Adipocyte (in vitro differentiated cells): ENCODE results near the gene GMCL2.
"Not testable (repeated sequence)": the region's sequence is repeated elsewhere in the genome, so short reads cannot be mapped to it uniquely, and the experiment has no call there.

Experiments used
- DNase-seq: peaks from one replicate; pipeline ENCODE4 v3.0.0-alpha.2; 2015; ENCODE audit warnings: low read depth
- H3K27me3 ChIP-seq: replicated peaks from 2 replicates; pipeline ENCODE4 v1.7.0; 2013; ENCODE audit warnings: mild to moderate bottlenecking, low read length, moderate library complexity; ENCODE audit not compliant: control insufficient read depth, insufficient read depth
- H3K36me3 ChIP-seq: 2 replicates; pipeline ENCODE4 v1.7.0; 2013; ENCODE audit warnings: low read length, mild to moderate bottlenecking, moderate library complexity; ENCODE audit not compliant: control insufficient read depth, insufficient read depth, severe bottlenecking
- H3K4me1 ChIP-seq: 2 replicates; pipeline ENCODE4 v1.7.0; 2013; ENCODE audit warnings: mild to moderate bottlenecking, low read length, moderate library complexity; ENCODE audit not compliant: control insufficient read depth, insufficient read depth
- H3K4me3 ChIP-seq: 2 replicates; pipeline ENCODE4 v1.7.0; 2013; ENCODE audit warnings: mild to moderate bottlenecking, low read length, moderate library complexity
- H3K9ac ChIP-seq: 2 replicates; pipeline ENCODE4 v1.7.0; 2013; ENCODE audit warnings: mild to moderate bottlenecking, low read length, moderate library complexity
- H3K9me3 ChIP-seq: 2 replicates; pipeline ENCODE4 v1.7.0; 2013; ENCODE audit warnings: mild to moderate bottlenecking, low read length, moderate library complexity; ENCODE audit not compliant: control insufficient read depth

GMCL2 gene

GRCh38 chr5:178230879-178231538 lies 43.8 kb upstream of the GMCL2 start:
- Histone ChIP-seq H3K9ac (peak overlapping the region; percentile 96), H3K9me3 (no peaks in the 10 kb centered on the region), H3K4me3 (peak overlapping the region; percentile 91), H3K27me3 (no peaks in the 10 kb centered on the region), H3K4me1 (peaks cover 45% of the 10 kb centered on the region), H3K36me3 (peaks cover 34% of the 10 kb centered on the region)
- DNase-seq: peak; percentile 40

GRCh38 chr5:178229861-178230260 lies 42.7 kb upstream of the GMCL2 start:
- Histone ChIP-seq H3K27me3 (no peaks in the 10 kb centered on the region), H3K9me3 (no peaks in the 10 kb centered on the region), H3K4me3 (peak overlapping the region; percentile 91), H3K4me1 (peaks cover 45% of the 10 kb centered on the region), H3K9ac (peak overlapping the region; percentile 16), H3K36me3 (peaks cover 34% of the 10 kb centered on the region)
- DNase-seq: no peak

GRCh38 chr5:178229111-178229510 lies 41.9 kb upstream of the GMCL2 start:
- not testable (repeated sequence) for H3K27me3 ChIP-seq, H3K9me3 ChIP-seq, H3K9ac ChIP-seq

GRCh38 chr5:178228609-178229008 lies 41.4 kb upstream of the GMCL2 start:
- Histone ChIP-seq H3K4me3 (no peak overlapping the region), H3K9me3 (no peaks in the 10 kb centered on the region), H3K4me1 (peaks cover 45% of the 10 kb centered on the region), H3K27me3 (no peaks in the 10 kb centered on the region), H3K36me3 (peaks cover 42% of the 10 kb centered on the region), H3K9ac (no peak overlapping the region)
- DNase-seq: no peak

More at GRCh38 chr5:178229111-178229510, 41.9 kb upstream of the GMCL2 start:
- H3K36me3 ChIP-seq: peaks cover 40% of the 10 kb centered on the region
- H3K4me1 ChIP-seq: peaks cover 45% of the 10 kb centered on the region
- H3K4me3 ChIP-seq, DNase-seq: not testable (repeated sequence)

- no peak overlapping the region for H3K9ac ChIP-seq
- peaks cover 42% of the 10 kb centered on the region for H3K36me3 ChIP-seq
- no peaks in the 10 kb centered on the region for H3K9me3 ChIP-seq
- H3K4me1 ChIP-seq: peaks cover 43% of the 10 kb centered on the region
- DNase-seq: no peak
- H3K27me3 ChIP-seq: no peaks in the 10 kb centered on the region
- no peak overlapping the region for H3K4me3 ChIP-seq
These were observed 40.8 kb upstream of the GMCL2 start for GRCh38 chr5:178227929-178228328.

- H3K36me3 ChIP-seq: peaks cover 48% of the 10 kb centered on the region
- H3K4me3 ChIP-seq: no peak overlapping the region
- H3K9me3 ChIP-seq: no peaks in the 10 kb centered on the region
- H3K27me3 ChIP-seq: no peaks in the 10 kb centered on the region
- H3K4me1 ChIP-seq: peaks cover 40% of the 10 kb centered on the region
- DNase-seq: no peak
- H3K9ac ChIP-seq: no peak overlapping the region
These were observed 40.0 kb upstream of the GMCL2 start for GRCh38 chr5:178227138-178227659.

GRCh38 chr5:178225174-178225573 lies 38.0 kb upstream of the GMCL2 start:
- Histone ChIP-seq H3K9me3 (no peaks in the 10 kb centered on the region), H3K4me1 (peaks cover 23% of the 10 kb centered on the region), H3K4me3 (no peak overlapping the region), H3K36me3 (peaks cover 68% of the 10 kb centered on the region), H3K9ac (no peak overlapping the region), H3K27me3 (no peaks in the 10 kb centered on the region)
- DNase-seq: no peak

GRCh38 chr5:178224403-178224802 lies 37.2 kb upstream of the GMCL2 start:
- Histone ChIP-seq H3K9ac (no peak overlapping the region), H3K4me3 (no peak overlapping the region), H3K4me1 (peaks cover 15% of the 10 kb centered on the region), H3K36me3 (peaks cover 63% of the 10 kb centered on the region), H3K9me3 (no peaks in the 10 kb centered on the region), H3K27me3 (no peaks in the 10 kb centered on the region)
- no peak for DNase-seq

GRCh38 chr5:178223828-178224335 lies 36.7 kb upstream of the GMCL2 start:
- DNase-seq: no peak
- H3K9ac ChIP-seq: no peak overlapping the region
- peaks cover 63% of the 10 kb centered on the region for H3K36me3 ChIP-seq
- no peak overlapping the region for H3K4me3 ChIP-seq
- no peaks in the 10 kb centered on the region for H3K9me3 ChIP-seq
- no peaks in the 10 kb centered on the region for H3K27me3 ChIP-seq
- peaks cover 14% of the 10 kb centered on the region for H3K4me1 ChIP-seq

GRCh38 chr5:178223196-178223773 lies 36.1 kb upstream of the GMCL2 start:
- Histone ChIP-seq H3K36me3 (peaks cover 63% of the 10 kb centered on the region), H3K4me3 (no peak overlapping the region), H3K9ac (no peak overlapping the region), H3K27me3 (no peaks in the 10 kb centered on the region), H3K4me1 (peaks cover 8% of the 10 kb centered on the region), H3K9me3 (no peaks in the 10 kb centered on the region)
- no peak for DNase-seq

- Histone ChIP-seq H3K36me3 (peaks cover 56% of the 10 kb centered on the region), H3K9ac (no peak overlapping the region), H3K4me1 (peaks cover under 1% of the 10 kb centered on the region), H3K9me3 (no peaks in the 10 kb centered on the region), H3K4me3 (no peak overlapping the region), H3K27me3 (no peaks in the 10 kb centered on the region)
- DNase-seq: no peak
These were observed 35.1 kb upstream of the GMCL2 start for GRCh38 chr5:178222292-178222691.
